Activated CD8-positive, alpha-beta memory T cell treated with anti-CD3 and anti-CD28 coated beads, Interleukin-2, amount 50 U/mL, for 4 hours (primary cell): Measurements from ENCODE around the gene PXT1.
"Not testable (repeated sequence)": the region's sequence is repeated elsewhere in the genome, so short reads cannot be mapped to it uniquely, and the experiment has no call there.

Experiments used
- DNase-seq: peaks from one replicate; pipeline ENCODE4 v3.0.0-alpha.2; 2020

PXT1 gene

GRCh38 chr6:36442671-36443470, at the start of gene PXT1, which contains the start of gene KCTD20:
Gene PXT1, minus strand, starts transcription at chr6:36442854. Its CDS starts 16,772 bp downstream, at chr6:36426082.
Gene KCTD20, plus strand, starts transcription at chr6:36443000. Its CDS starts 27,098 bp downstream, at chr6:36470098.
- peak; percentile 85 for DNase-seq

- no peak for DNase-seq
Measured at GRCh38 chr6:36492092-36492491, 49.4 kb upstream of the PXT1 start.

- no peak for DNase-seq
Measured at GRCh38 chr6:36491378-36491965, 48.8 kb upstream of the PXT1 start.

- no peak for DNase-seq
Measured at GRCh38 chr6:36489426-36489825, 46.8 kb upstream of the PXT1 start.

GRCh38 chr6:36488221-36488620, 45.6 kb upstream of the PXT1 start:
- DNase-seq, result no peak

GRCh38 chr6:36487698-36488097, 45.0 kb upstream of the PXT1 start:
- DNase-seq, result no peak

- DNase-seq, result no peak
Measured at GRCh38 chr6:36484736-36485135, 42.1 kb upstream of the PXT1 start.

GRCh38 chr6:36483326-36483725, 40.7 kb upstream of the PXT1 start:
- not testable (repeated sequence) for DNase-seq

- DNase-seq, result no peak
Measured at GRCh38 chr6:36479256-36479655, 36.6 kb upstream of the PXT1 start.

GRCh38 chr6:36478051-36478526, 35.4 kb upstream of the PXT1 start:
- DNase-seq, result no peak

GRCh38 chr6:36469946-36470345, 27.3 kb upstream of the PXT1 start:
- DNase-seq, result no peak

- no peak for DNase-seq
Measured at GRCh38 chr6:36469148-36469661, 26.6 kb upstream of the PXT1 start.

- no peak for DNase-seq
Measured at GRCh38 chr6:36467625-36468024, 25.0 kb upstream of the PXT1 start.

GRCh38 chr6:36464233-36464632, 21.6 kb upstream of the PXT1 start:
- DNase-seq, result no peak

GRCh38 chr6:36463676-36464075, 21.0 kb upstream of the PXT1 start:
- no peak for DNase-seq

- no peak for DNase-seq
Measured at GRCh38 chr6:36461646-36462045, 19.0 kb upstream of the PXT1 start.

- DNase-seq, result no peak
Measured at GRCh38 chr6:36460916-36461315, 18.3 kb upstream of the PXT1 start.

- no peak for DNase-seq
Measured at GRCh38 chr6:36459501-36459900, 16.8 kb upstream of the PXT1 start.

- DNase-seq, result no peak
Measured at GRCh38 chr6:36455486-36456027, 12.9 kb upstream of the PXT1 start.

- not testable (repeated sequence) for DNase-seq
Measured at GRCh38 chr6:36452897-36453296, 10.2 kb upstream of the PXT1 start.

GRCh38 chr6:36449173-36449572, 6.5 kb upstream of the PXT1 start:
- not testable (repeated sequence) for DNase-seq

GRCh38 chr6:36445621-36446020, 3.0 kb upstream of the PXT1 start:
- DNase-seq, result no peak

GRCh38 chr6:36444470-36444869, 1.8 kb upstream of the PXT1 start:
- no peak for DNase-seq
